ENCODE data around the gene TPGS1. TPM values are rescaled to one million over a fixed set of nuclear protein-coding genes. Genes with fewer than 3 reads are reported as not detected.

TPGS1 gene
- total and polyA plus RNA-seq, 2 of the 8 experiments (the other 6 are each of a cell fraction or from before 2014, with no cell fraction given) = 9.1 to 10.6 TPM

GRCh38 chr19:494171-495080, 12.9 kb upstream of the TPGS1 start (continued):
- TF ChIP-seq ATF2 (IDR thresholded peaks at IDR 0.05; ENCODE audit: low read length) (no peak), JUN (IDR thresholded peaks at IDR 0.05; ENCODE audit: low read depth, low read length) (no peak), MAFK (IDR thresholded peaks at IDR 0.05; ENCODE audit: low read depth, low read length) (no peak), TAF1 (IDR thresholded peaks at IDR 0.05; ENCODE audit: low read depth, low read length) (no peak)
